Measurements from ENCODE around the gene ZNF700. TPM values are rescaled to one million over a fixed set of nuclear protein-coding genes. Genes with fewer than 3 reads are reported as not detected.
"Not testable (repeated sequence)": the region's sequence is repeated elsewhere in the genome, so short reads cannot be mapped to it uniquely, and the experiment has no call there.

Gene ZNF700
- total RNA-seq, result 10 to 100 TPM; 16.4 to 20.0 TPM
- long read RNA-seq, partial matches to known transcripts, result 0 of 3 reads
- long read RNA-seq, other reads (novel, unspliced or antisense), result 0 of 3 reads

- ATAC-seq (peak; percentile 93), DNase-seq (peak; percentile 97 to 99)
- intact Hi-C loops (cut with DNase I, micrococcal nuclease), result loop anchor here (5.0 to 10.0 kb wide), 2 partner anchors 67 to 70 kb away; no protein-coding TSS in a partner anchor
These were observed at the start of gene ZNF700 for GRCh38 chr19:11924886-11925650. TSS of gene ZNF700 (plus strand) at chr19:11925107. CDS start at chr19:11925211, 104 bp downstream.

DNA sequence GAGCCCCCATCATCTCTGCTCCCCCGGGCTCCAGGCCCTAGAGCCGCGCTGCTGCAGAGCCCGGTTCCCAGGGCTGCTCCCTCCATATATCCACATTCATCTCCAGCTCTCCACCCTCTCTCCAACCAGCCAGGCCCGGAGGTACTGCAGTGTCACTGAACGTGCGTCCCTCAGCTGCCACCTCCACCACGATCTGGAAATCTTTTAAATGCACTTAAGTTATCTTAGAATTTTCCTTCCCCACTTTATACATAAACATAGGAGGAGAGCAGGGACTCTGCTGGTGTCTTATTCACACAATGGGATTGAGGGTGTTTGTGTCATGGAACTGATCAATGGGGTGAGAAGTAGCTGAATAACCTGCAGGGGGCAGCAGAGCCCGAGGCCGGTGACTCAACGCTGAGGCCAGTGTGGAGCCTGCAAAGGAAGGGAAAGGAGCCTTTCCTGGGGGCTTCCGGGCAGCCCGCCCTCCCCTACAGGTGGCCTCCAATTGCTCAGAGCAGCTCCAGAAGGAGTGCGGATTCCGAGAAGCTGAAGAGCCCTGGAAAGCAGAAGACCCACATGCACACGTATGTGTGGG, 45.1 kb upstream of the ZNF700 start:
- intact Hi-C loops (cut with DNase I, micrococcal nuclease), result loop anchor here in 1 of 2 donors (5.0 kb wide), 1 partner anchor 263 kb away; the partner anchor contains the start of gene ZNF20
- ATAC-seq (peak; percentile 49), DNase-seq (peak in 1 of 2 donors; percentile 24)

GRCh38 chr19:11880598-11880997, 44.3 kb upstream of the ZNF700 start:
- intact Hi-C loops (cut with DNase I, micrococcal nuclease), result loop anchor here in 1 of 2 donors (5.0 kb wide), 1 partner anchor 262 kb away; the partner anchor contains the start of gene ZNF20
- DNase-seq (no peak), ATAC-seq (no peak)

DNA sequence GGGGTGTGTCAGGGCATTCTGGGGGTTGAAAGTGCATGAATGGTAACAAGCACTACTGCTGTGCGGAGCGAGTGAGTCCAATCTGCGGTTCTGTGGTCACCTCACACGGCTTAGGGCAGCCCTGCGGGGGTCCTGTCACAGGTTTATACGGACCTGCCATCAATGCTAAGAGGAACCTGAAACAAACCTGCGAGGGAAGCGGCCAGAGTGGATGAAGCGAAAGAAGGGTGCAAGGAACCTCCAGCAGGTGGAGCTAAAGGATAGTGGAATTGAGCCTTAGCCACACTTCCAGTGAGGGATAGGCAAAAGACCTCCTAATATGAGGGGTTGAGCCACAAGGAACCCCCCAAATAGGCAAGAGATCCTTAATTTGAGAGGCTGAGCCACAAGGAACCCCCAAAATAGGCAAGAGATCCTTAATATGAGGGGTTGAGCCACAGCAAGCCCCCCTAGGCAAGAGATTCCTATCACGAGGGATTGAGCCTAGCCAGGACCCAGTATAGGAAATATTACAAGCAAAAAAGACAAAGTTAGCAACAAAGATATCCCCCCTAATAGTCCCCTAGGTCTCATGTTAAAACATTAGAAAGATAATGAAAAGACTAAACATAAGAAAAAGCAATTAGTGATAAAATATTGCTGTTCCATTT, 43.6 kb upstream of the ZNF700 start:
- peak; percentile 89 for ATAC-seq
- DNase-seq, result peak; percentile 37 to 69
- intact Hi-C loops (cut with DNase I, micrococcal nuclease), result loop anchor here in 1 of 2 donors (5.0 kb wide), 1 partner anchor 261 kb away; the partner anchor contains the start of gene ZNF20

- DNase-seq (no peak), ATAC-seq (no peak)
- intact Hi-C loops (cut with DNase I, micrococcal nuclease), result loop anchor here in 1 of 2 donors (5.0 kb wide), 1 partner anchor 260 kb away; the partner anchor contains the start of gene ZNF20
These were observed 42.3 kb upstream of the ZNF700 start for GRCh38 chr19:11882606-11883005.

GRCh38 chr19:11887234-11887610, 37.7 kb upstream of the ZNF700 start:
- intact Hi-C loops (cut with DNase I, micrococcal nuclease), result no loop called here
- ATAC-seq (no peak), DNase-seq (no peak)

- peak; percentile 94 to 96 for DNase-seq
- intact Hi-C loops (cut with DNase I, micrococcal nuclease), result no loop called here
- peak; percentile 92 for ATAC-seq
These were observed 37.0 kb upstream of the ZNF700 start, which contains the start of gene ZNF69 for GRCh38 chr19:11887611-11888531. TSS of gene ZNF69 (plus strand) at chr19:11887782. CDS start at chr19:11887924, 142 bp downstream.

DNA sequence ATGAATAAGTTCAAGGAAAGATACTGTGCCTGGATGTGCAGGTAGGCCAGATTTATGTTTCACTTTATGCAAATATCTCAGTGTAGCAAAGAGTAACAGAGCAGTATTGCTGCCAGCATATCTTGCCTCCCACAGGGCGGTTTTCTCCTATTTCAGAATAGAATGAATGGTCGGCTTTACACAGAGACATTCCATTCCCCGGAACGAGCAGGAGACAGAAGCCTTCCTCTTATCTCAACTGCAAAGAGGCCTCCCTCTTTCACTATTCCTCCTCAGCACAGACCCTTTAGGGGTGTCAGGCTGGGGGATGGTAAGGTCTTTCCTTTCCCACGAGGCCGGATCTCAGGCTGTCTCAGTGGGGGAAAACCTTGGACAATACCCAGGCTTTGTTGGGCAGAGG, 35.0 kb upstream of the ZNF700 start:
- intact Hi-C loops (cut with DNase I, micrococcal nuclease); ATAC-seq; DNase-seq: not testable (repeated sequence)

- ATAC-seq, result no peak
- no peak for DNase-seq
- intact Hi-C loops (cut with DNase I, micrococcal nuclease), result no loop called here
These were observed 34.3 kb upstream of the ZNF700 start for GRCh38 chr19:11890634-11891033.

GRCh38 chr19:11894851-11895250, 30.1 kb upstream of the ZNF700 start:
- no peak for DNase-seq
- no peak for ATAC-seq
- intact Hi-C loops (cut with DNase I, micrococcal nuclease), result no loop called here

- intact Hi-C loops (cut with DNase I, micrococcal nuclease), result no loop called here
- no peak for ATAC-seq
- DNase-seq, result no peak
These were observed 22.7 kb upstream of the ZNF700 start for GRCh38 chr19:11902228-11902627.

GRCh38 chr19:11905928-11906327, 19.0 kb upstream of the ZNF700 start:
- ATAC-seq, result no peak
- no peak for DNase-seq
- intact Hi-C loops (cut with DNase I, micrococcal nuclease), result no loop called here

DNA sequence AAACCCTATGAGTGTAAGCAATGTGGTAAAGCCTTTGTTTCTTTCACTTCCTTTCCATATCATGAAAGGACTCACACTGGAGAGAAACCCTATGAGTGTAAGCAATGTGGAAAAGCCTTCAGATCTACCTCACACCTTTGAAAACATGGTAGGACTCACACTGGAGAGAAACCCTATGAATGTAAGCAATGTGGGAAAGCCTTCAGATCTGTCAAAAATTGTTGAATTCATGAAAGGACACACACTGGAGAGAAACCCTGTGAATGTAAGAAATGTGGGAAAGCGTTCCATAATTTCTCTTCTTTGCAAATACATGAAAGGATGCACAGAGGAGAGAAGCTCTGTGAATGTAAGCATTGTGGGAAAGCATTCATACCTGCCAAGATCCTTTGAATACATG, 13.0 kb upstream of the ZNF700 start:
- DNase-seq; ATAC-seq; intact Hi-C loops (cut with DNase I, micrococcal nuclease): not testable (repeated sequence)

GRCh38 chr19:11914417-11915051, 10.4 kb upstream of the ZNF700 start:
- intact Hi-C loops (cut with DNase I, micrococcal nuclease); DNase-seq: not testable (repeated sequence)
- peak; percentile 42 for ATAC-seq

- intact Hi-C loops (cut with DNase I, micrococcal nuclease), result loop anchor here (5.0 to 10.0 kb wide), 2 partner anchors 70 to 73 kb away; no protein-coding TSS in a partner anchor
- DNase-seq, result no peak
These were observed 2.9 kb upstream of the ZNF700 start for GRCh38 chr19:11921852-11922495.

GRCh38 chr19:11925651-11926187, 812 bp downstream of the ZNF700 start:
- not testable (repeated sequence) for DNase-seq, ATAC-seq
- intact Hi-C loops (cut with DNase I, micrococcal nuclease), result loop anchor here in 1 of 2 donors (10.0 kb wide), 1 partner anchor 69 kb away; no protein-coding TSS in a partner anchor

More at GRCh38 chr19:11921852-11922495, 2.9 kb upstream of the ZNF700 start:
- ATAC-seq, result no peak

DNA sequence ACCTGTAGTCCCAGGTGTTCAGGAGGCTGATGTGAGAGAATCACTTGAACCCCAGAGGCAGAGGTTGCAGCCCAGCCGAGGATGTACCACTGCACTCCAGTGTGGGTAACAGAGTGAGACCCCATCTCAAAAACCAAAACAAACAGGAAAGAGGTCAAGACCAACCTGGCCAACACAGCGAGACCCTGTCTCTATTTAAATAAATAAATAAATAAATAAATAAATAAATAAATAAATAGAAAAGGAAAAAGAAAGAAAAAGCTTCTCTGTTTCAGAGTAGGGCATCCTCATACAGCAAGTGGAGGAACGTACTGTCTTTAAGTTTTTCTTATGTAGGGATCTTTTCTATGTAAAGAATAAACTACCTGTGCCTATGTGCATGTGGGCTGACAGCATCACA, 2.3 kb downstream of the ZNF700 start:
- intact Hi-C loops (cut with DNase I, micrococcal nuclease), result loop anchor here in 1 of 2 donors (10.0 kb wide), 1 partner anchor 68 kb away; no protein-coding TSS in a partner anchor
- ATAC-seq, result no peak

More for the DNA sequence above, 2.3 kb downstream of the ZNF700 start:
- no peak for DNase-seq

Measured in left colon (tissue), 2 donors.